Frontal cortex (tissue), 4 donors: Measurements from ENCODE around the gene PROSER2. TPM values are rescaled to one million over a fixed set of nuclear protein-coding genes. Genes with fewer than 3 reads are reported as not detected.
"Not testable (repeated sequence)": the region's sequence is repeated elsewhere in the genome, so short reads cannot be mapped to it uniquely, and the experiment has no call there.

Source experiments
- DNase-seq, 2 donors: peaks; one replicate each; pipeline ENCODE4 v3.0.0; 2012; ENCODE audit warnings: low spot score in 2 of 2
- FAIRE-seq: peaks from 2 replicates; lab custom pipeline; 2012; peaks lifted over from hg19 to GRCh38; lab: Jason Lieb, UNC
- total RNA-seq: library from RNA; depleted of rRNA; stranded (reverse); fragments of >200 nt; gene quantifications from one replicate; pipeline ENCODE4 v1.2.3, GENCODE V29; 2014
- donor health status: control.
- donor health status: control.
- donor health status: control.

The PROSER2 gene
- total RNA-seq, 1 donor from 2014 or later: 0.41 TPM

DNA sequence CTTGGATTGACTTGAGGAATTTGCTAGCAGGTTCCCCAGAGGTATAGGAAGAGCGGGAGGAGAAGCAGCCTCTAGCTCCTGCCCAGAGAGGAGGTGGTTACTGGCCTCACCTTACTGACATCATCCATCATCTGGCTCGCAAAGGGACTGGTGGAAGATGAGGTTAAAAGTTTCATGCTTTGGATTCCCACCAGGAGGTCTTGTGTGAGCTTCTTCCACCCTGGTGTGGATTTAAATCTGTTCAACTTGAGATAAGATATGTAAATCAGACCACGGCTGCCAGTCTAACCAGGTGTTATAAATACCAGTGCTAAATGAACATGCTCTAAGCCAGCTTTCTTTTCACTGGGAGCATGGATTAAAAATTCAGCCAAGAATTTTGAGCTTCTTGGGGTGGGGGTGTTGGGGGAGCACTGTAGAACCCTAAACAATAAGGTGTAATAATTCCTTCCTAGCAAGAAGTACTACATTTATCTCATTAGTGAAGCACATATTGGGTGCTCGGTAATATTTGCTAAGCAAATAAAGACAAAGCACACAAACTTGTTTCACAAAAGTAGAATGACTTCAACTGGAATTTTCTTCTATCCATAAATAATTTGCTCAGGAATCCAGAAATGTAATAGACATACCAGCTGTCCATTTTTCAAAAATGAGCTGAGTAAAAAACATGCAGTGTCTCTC, 7.8 kb downstream of the PROSER2 start:
- no peak for DNase-seq
- FAIRE-seq: no peak

DNA sequence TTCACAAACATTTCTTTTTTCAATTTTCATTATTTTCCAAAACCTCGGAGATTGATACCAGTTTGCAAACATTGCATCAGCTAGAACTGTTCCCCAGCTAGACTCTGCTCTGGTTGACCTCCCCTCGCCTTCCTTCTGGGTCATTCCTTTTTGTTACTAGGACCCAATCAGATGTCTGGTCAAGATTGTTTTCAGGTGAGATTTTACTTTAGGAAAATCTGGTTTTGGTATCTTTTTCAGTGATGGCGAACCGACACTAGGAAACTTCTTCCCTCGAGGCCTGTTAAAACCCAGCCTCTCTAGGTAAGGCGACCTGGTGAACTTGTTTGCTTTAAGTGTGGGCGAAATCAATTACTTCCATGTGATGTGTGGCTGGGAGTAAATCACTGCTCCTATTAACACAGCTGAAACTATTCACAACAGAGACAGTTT, 8.4 kb downstream of the PROSER2 start:
- FAIRE-seq (no peak), DNase-seq (no peak)

DNA sequence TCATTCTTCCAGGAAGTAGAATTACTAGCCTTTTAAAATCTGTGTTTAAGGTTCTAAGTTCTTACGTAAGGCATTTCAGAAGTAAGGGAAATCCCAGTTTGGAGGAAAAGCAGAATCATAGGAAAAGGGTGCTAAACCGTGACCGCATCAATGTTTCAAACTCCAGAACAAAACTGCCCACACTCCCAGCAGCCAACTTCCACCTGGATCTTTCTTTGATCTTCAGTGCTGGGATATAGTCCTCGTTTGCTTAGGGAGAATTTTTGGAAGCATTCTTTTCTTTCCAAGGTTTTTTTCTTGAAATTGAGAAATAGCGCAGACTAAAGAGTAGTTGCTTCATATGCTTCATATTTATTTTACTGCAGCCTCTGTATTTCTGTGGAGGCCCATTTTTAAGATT, 8.9 kb downstream of the PROSER2 start:
- FAIRE-seq (no peak), DNase-seq (no peak)

DNA sequence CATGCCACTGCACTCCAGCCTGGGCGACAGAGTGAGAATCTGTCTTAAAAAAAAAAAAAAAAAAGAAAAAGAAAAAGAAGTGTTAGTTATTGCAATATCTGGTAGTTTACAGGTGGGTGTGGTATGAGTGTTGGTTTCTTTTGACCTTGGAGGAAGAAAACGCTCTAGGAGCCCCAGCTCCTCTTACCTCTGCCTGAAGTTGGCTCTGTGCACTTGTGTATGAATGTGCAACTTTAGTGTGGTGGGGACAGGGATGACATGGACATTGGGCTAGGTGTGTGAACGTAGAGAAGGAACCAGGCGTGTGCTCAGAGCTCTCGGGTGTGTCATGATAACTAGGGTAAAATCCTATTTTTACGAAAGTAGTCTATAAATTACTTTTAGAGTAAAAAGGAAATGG, 11.9 kb downstream of the PROSER2 start:
- DNase-seq (no peak), FAIRE-seq (no peak)

DNA sequence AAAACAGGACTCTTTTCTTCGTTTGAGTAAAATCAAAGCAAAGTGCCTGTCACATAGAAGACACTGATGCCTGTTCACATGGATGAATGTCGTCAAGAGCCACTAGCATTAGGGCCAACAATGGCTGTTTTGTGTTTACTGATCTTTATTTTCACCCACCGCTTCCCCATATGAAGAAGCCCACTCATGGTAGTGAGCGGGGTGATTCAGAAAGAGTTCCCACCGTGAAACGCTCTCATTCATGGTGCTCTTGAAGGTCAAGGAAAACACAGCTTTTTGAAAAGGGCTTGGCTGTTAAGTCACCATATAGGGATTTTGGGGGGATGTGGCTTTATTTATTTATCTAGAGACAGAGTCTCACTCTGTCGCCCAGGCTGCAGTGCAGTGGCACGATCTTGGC, 12.5 kb downstream of the PROSER2 start:
- DNase-seq: no peak
- no peak for FAIRE-seq

DNA sequence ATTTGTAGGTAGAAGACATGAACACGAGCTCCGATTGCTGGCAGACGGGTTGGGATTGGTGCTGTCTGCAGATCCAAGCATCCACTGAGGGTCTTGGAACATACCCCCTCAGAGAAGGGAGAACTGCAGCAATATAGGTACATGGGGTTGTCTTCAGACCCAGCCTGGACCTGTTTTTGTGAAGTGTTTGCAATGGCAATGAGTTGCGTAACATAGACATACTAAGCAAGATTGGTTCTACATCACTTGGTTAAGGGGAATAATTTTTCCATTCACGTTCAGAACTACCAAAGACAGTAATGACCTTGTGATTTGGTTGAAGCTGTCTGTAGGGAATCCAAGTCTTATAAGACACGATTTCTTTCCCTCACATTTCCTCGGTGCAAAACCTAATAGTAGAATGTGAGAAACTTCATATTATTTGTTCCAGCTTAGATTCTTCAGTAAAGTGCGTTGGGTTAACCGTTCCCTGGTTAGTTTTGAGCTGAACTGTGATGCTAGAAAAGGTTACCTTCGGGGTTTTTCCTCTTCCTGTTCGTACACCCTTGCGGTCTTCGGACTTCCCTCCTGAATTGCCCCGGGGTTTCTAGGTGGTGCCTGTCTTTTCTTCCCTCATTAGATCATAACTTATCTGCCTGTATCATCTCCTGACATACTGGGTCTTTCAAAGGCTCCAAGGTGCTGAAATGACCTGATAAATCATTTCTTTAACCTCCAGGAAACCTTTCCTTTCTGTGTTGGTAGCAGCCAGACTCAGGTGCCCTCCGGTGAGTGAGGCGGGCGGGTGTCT, 14.4 kb downstream of the PROSER2 start:
- FAIRE-seq (no peak), DNase-seq (no peak)

DNA sequence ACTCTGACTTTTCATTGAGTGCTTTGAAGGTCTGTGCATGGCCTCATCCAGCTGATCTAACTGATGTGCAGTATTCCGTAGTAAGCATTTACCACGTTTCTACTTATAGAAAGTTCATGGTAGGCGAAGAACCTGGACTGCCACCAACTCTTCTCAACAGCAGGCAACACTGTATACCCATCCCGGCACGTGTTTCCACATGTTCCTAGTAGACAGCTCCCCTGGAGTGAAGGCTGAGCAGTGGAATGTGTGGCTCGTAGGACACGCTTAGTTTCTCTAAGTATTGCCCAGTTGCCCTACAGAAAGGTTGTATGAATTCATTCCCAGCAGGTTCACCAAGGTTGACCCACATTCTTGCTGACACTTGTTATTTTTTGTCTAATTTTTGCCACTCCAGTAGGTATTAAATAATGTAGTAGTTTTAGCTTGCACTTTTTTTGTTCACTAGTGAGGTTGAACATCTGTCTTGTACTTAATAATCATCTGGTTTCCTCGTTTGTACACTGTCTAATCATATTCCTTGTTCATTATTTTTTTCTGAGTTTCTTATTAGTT, 15.2 kb downstream of the PROSER2 start:
- FAIRE-seq (no peak), DNase-seq (no peak)

DNA sequence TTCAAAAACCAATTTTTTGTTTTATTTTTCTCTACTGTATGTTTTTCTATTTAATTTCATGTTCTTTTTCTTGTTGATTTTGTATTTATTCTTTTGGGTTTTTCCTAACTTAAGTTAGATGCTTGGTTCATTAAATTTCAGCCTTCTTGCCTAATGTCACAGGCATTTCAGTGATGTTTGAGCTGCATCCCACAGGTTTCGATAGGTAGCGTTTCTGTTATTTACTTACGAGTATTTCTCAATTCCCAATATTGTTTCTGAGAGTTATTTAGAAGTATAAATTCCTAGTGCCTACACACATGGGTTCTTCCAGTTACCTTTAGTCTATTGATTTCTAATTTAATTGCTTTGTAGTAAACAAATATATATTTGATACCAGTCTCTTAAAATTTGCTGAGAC, 18.2 kb downstream of the PROSER2 start:
- DNase-seq (no peak), FAIRE-seq (no peak)

DNA sequence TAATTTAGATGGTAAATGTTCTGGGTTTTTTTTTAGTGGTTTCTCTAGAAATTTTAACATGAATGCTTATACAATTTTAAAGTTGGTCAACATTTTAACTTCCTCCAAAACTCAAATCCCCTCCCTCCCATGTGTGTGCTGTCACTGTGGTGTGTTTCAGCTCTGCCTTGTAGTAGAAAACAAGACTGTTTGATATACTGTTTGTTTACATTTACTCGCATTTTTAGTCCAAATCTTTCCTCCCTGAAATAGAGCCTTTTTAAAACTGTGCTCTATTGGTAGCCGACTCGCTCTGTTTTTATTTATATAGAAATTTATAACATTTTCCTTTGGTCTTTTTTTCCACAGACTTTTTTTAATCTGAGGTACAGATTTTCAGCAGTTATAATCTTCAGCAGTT, 19.3 kb downstream of the PROSER2 start:
- DNase-seq (no peak), FAIRE-seq (no peak)

DNA sequence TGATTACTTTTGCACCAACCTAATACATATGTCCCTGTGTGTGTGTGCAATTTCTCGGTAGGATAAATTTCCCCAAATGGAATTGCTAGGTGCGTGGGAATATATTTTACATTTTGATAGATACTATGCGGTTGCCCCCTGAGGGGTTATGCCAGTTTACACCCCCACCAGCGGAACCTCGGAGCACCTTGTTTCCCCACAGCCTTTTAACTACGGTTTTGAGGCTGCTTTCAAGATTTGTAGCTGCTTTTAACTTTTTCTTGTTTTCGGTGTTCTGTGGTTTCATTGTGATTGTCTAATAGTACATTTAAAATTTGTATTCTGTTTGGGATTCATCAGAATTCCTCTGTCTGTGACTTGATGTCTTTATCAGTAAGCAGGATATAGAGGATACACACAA, 22.0 kb downstream of the PROSER2 start:
- DNase-seq (no peak), FAIRE-seq (no peak)

DNA sequence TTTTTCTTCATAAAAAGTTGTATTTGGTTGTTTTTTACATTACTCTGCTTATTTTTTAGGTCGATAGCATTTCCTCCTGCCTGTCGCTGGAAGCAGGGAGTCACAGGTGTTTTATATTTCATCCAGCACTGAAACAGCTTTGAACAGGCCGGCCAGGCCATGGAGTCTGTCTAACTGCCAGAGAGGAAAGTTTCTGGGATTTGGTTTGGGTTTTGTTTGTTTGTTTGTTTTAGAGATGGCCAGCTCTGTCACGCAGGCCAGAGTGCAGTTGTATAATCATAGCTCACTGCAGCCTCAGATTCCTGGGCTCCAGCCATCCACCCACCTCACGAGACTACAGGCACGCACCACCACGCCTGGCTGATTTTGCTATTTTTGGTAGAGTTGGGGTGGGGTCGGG, 23.4 kb downstream of the PROSER2 start:
- FAIRE-seq: no peak

DNA sequence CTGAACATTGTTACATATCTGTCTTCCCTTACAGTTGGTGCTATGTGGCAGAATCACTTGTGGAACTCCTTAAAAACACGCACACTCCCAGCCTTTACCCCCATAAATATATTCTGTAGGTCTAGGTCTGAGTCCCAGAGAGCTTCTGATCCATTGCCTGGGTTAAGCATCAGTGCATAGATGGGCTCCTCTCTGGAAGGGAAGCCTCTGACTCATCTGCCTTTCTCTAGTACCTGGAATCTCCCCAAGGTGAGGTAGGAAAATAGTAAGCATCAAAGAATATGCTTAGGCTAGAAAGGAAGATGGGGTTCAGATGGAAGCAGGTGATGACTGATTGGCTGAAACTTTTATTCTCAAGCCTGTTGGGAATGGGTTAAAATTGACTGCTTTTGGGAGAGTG, 26.1 kb downstream of the PROSER2 start:
- no peak for FAIRE-seq

More for the DNA sequence above, 23.4 kb downstream of the PROSER2 start:
- DNase-seq: no peak

DNA sequence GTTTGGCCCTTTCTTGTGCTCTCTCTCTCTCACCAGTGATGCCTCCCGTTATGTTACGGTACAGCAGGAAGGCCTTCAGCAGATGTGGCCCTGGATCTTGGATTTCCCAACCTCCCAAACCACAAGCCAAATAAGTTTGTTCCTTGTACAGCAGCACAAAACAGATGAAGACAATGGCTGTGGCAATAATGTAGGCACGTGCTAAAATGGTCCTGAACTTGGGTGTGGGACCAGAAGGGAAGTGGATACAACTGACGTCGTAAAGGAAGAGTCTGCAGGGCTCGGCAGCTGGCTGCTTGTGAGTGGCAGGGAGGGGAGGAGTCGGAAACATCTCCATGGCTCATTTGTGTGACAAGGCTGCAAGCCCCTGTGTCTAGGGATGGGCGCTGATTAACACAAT, 26.8 kb downstream of the PROSER2 start:
- FAIRE-seq: no peak
- DNase-seq: no peak

More for the DNA sequence above, 26.1 kb downstream of the PROSER2 start:
- DNase-seq: no peak

DNA sequence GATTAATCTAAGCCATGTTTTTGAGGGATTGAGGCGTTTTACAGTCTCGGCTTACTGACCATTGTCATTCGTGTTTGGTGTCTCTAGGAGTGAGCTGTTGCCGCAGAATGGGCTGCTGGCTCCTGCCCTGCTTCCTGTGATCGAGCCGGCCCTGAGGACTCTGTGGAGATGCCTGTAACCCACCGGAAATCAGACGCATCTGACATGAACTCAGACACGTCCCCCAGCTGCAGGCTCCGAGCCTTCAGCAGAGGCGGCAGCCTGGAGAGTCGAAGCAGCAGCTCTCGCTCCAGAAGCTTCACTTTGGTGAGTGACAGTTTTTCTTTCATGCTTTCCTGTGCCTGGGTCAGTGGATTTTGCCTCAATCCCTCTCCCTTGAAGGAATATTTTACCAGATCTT, 28.8 kb downstream of the PROSER2 start:
- FAIRE-seq (no peak), DNase-seq (no peak)

DNA sequence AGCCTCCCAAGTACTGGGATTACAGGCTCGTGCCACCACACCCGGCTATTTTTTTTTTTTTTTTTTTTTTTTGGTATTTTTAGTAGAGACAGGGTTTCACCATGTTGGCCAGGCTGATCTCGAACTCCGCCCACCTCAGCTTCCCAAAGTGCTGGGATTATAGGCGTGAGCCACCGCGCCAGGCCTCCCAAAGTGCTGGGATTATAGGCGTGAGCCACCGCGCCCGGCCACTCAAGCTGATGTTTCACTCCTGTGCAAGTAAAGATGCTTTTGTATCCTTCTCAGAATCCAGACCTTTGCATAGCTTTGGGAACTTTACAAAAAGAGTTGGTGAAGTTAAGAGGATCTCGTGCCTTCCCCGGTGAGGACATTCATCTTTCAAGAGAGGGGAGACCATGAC, 29.5 kb downstream of the PROSER2 start:
- DNase-seq, FAIRE-seq: not testable (repeated sequence)

DNA sequence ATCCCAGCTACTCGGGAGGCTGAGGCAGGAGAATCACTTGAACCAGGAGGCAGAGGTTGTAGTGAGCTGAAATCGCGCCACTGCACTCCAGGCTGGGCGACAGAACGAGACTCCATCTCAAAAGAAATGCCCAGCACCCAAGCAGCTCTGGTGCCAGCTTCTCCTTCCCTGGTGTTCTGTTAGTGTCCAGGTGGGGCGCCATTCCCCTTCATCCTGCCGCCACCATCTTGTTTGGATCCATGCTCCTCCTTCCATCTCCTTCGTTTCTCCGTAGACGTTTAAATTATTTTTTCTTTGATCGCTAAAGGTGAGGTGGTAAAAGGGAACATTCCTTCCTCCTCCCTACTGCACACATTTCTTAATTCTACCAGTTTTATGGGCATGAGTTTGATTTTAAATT, 30.3 kb downstream of the PROSER2 start:
- no peak for FAIRE-seq

DNA sequence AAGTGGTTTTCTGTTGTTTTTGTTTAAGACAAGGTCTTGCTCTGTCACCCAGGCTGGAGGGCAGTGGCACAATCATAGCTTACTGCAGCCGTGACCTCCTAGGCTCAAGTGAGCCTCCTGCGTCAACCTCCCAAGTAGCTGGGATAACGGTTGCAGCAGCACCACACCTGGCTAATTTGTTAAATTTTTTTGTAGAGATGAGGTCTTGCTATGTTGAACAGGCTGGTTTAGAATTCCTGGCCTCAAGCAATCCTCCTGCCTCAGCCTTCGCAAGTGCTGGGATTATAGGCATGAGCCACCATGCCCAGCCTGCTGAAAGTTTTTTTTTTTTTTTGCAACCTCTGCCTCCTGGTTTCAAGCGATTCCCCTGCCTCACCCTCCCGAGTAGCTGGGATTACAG, 31.1 kb downstream of the PROSER2 start:
- no peak for DNase-seq
- FAIRE-seq: no peak

More for the DNA sequence above, 30.3 kb downstream of the PROSER2 start:
- no peak for DNase-seq

DNA sequence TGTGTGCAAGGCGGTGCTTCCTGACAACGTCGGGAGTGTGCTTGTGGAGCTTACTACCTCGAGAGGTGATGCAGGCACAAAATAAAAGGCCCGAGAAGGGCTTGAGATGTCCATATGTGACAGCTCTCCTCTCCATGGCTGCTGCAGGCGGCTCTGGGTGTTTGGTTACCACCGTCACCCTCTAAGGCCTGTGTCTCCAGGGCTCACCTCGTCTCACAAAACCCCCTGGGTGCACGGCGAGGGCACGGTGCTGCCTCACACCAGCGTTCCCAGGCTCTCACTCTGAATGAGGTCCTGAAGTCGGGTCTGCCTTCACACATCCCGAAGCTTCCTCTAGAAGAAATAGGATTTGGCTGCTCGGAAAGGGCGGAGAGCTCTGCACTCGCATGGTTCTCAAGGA, 32.9 kb downstream of the PROSER2 start:
- FAIRE-seq (no peak), DNase-seq (no peak)

DNA sequence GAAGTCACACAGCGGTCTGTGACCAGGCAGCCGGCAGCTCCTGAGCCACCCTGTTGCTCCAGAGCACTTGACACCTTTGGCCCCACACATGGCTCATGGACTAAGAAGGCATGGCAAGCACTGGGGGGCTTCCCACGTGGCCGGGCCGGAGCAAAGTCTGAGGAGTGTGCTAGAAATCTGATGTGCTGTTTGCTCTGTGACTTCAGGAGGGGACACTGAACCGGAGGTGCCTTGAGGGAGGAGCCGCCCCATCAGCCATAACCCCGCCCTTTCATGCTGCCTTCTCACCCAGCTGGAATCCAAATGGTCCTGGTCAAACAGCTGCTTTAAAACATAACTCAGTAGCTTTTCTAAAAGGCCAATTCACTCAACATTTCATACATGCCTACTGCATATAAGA, 33.5 kb downstream of the PROSER2 start:
- DNase-seq (no peak), FAIRE-seq (no peak)

DNA sequence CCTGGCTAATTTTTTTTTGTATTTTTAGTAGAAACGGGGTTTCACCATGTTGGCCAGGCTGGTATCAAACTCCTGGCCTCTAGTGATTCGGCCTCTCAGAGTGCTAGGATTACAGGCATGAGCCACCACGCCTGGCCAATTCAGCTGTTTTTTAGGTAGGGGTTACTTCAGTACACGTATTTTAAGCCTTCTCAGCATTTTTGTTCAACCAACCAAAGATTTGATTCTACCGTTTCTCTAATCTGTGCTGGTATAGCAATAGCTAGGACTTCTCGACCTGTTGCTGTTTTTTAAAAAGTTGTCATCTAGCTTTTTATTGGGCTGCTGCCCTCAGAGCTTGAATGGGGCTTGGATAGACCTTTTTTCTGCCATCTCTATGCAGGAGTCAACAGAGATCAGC, 34.9 kb downstream of the PROSER2 start:
- DNase-seq (no peak), FAIRE-seq (no peak)

DNA sequence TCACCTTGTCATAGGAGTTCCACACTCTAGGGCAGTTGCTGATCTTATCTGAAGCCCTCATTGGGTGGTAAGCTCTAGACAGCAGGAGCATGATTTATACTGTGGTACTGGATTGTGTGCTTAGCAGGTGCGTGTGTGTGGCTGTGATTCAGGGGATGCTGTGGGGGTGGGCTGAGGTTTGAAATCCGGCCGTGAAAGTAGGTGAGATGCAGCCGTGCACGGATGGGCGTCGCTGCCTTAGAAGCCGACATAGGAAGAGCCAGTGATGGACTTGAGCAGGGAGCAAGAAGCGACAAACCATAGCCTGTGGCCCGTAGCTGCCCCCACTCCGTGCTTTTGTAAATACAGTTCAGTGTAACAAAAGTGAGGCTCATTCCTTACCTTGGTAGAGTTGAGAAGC, 38.2 kb downstream of the PROSER2 start:
- no peak for FAIRE-seq

More for the DNA sequence above, 38.2 kb downstream of the PROSER2 start:
- no peak for DNase-seq
